Kidney (tissue), 22 donors: ENCODE data around the gene ANKLE1. TPM values are rescaled to one million over a fixed set of nuclear protein-coding genes. Genes with fewer than 3 reads are reported as not detected.
A peak's percentile ranks its signal among the peaks of the same experiment; 100 is the strongest.

Experiments
- DNase-seq, 5 donors: peaks; one replicate each; pipeline ENCODE4 v3.0.0-alpha.2; 2013 to 2020
- FAIRE-seq: peaks from 2 replicates; lab custom pipeline; 2012; peaks lifted over from hg19 to GRCh38; lab: Jason Lieb, UNC
- H3K27ac ChIP-seq, 2 donors: one replicate each; pipeline ENCODE4 v1.7.0; 2013; ENCODE audit warnings: low read depth in 2 of 2, low read length in 2 of 2, inconsistent platforms in 1 of 2
- H3K27me3 ChIP-seq: one replicate; pipeline ENCODE4 v1.7.1; 2013; ENCODE audit warnings: low read length, inconsistent platforms; ENCODE audit not compliant: control insufficient read depth, insufficient read depth
- H3K36me3 ChIP-seq, 3 donors: one replicate each; pipeline versions ENCODE4 v1.7.0 to v1.7.1; 2013; ENCODE audit warnings: low read length in 3 of 3, control low read depth in 1 of 3, inconsistent platforms in 1 of 3; ENCODE audit not compliant: insufficient read depth in 3 of 3, control insufficient read depth in 2 of 3
- H3K4me1 ChIP-seq, 3 donors: one replicate each; pipeline versions ENCODE4 v1.7.0 to v1.7.1; 2013; ENCODE audit warnings: low read length in 3 of 3, inconsistent platforms in 1 of 3, low read depth in 1 of 3; ENCODE audit not compliant: control insufficient read depth in 2 of 3, insufficient read depth in 2 of 3
- H3K4me3 ChIP-seq, 3 donors: one replicate each; pipeline versions ENCODE4 v1.7.0 to v1.8.1; 2013; ENCODE audit warnings: low read length in 3 of 3, control low read depth in 1 of 3, inconsistent platforms in 1 of 3
- H3K9ac ChIP-seq, 3 donors: one replicate each; pipeline versions ENCODE4 v1.7.0 to v1.7.1; 2013; ENCODE audit warnings: low read length in 3 of 3, control low read depth in 1 of 3, inconsistent platforms in 1 of 3
- H3K9me3 ChIP-seq, 3 donors: one replicate each; pipeline versions ENCODE4 v1.7.0 to v1.7.1; 2013; ENCODE audit warnings: low read length in 3 of 3, control low read depth in 1 of 3, inconsistent platforms in 1 of 3; ENCODE audit not compliant: control insufficient read depth in 2 of 3, insufficient read depth in 1 of 3
- intact Hi-C: fragments of 100-400 bp; cut with DNase I; formaldehyde crosslinking; loops from one replicate; pipeline ENCODE4 v1.11.1; 2022
- long read RNA-seq, 10 donors: library from polyadenylated mRNA in 1 of 10; unstranded in 1 of 10; transcript quantifications; one replicate each; pipeline ENCODE4 v2.0.0 and lab custom pipeline, GENCODE V29; 2021 to 2026
- polyA plus RNA-seq: library from polyadenylated mRNA; stranded (reverse); fragments of 350-450 nt; fragmentation: Illumina TruSeq; extraction: RNeasy Lipid Tissue Mini Kit (QIAGEN cat#74804); gene quantifications from one replicate; pipeline ENCODE4 v1.2.3, GENCODE V29; 2014; ENCODE audit warnings: low read depth, low replicate concordance; ENCODE audit not compliant: insufficient read depth
- total RNA-seq: library from RNA; stranded (reverse); fragmentation: NEBNext Ultra II Directional; extraction: Animal tissue kit (Norgen Biotek cat#: 25700); gene quantifications from one replicate; pipeline ENCODE4 v1.2.1, GENCODE V29; 2021
- TF ChIP-seq, protein P1 (sequence below): IDR thresholded peaks from 3 replicates; pipeline ENCODE4 v1.5.1; 2012; ENCODE audit warnings: mild to moderate bottlenecking, moderate library complexity, borderline replicate concordance; ENCODE audit not compliant: insufficient read depth; ENCODE audit errors: extremely low read depth
- donor health status: control.
- donor health status: control.
- donor health status: control.
- donor health status: control.
- donor health status: control.
- donor health status: DM: yes; HTN: yes; CAD: no.
- donor health status: Normal renal cell carcinoma (clear cell type).

ANKLE1 gene, protein sequence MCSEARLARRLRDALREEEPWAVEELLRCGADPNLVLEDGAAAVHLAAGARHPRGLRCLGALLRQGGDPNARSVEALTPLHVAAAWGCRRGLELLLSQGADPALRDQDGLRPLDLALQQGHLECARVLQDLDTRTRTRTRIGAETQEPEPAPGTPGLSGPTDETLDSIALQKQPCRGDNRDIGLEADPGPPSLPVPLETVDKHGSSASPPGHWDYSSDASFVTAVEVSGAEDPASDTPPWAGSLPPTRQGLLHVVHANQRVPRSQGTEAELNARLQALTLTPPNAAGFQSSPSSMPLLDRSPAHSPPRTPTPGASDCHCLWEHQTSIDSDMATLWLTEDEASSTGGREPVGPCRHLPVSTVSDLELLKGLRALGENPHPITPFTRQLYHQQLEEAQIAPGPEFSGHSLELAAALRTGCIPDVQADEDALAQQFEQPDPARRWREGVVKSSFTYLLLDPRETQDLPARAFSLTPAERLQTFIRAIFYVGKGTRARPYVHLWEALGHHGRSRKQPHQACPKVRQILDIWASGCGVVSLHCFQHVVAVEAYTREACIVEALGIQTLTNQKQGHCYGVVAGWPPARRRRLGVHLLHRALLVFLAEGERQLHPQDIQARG
- total RNA-seq (0.54 TPM), polyA plus RNA-seq (not detected)
- long read RNA-seq, donor 1 = 0 reads
- long read RNA-seq, donor 2 = 0 reads
- long read RNA-seq, donor 3 = 0 reads
- long read RNA-seq, donor 4 = 0 reads
- long read RNA-seq, donor 5 = 0 reads
- long read RNA-seq, donor 6 = 0 reads
- long read RNA-seq, donor 7 = 0 reads
- long read RNA-seq, donor 8 = 0 reads
- long read RNA-seq, donor 9 = 0 reads
- long read RNA-seq, donor 10, partial matches to known transcripts = 0 of 1 reads
- long read RNA-seq, donor 10, other reads (novel, unspliced or antisense) = 0 of 1 reads

DNA sequence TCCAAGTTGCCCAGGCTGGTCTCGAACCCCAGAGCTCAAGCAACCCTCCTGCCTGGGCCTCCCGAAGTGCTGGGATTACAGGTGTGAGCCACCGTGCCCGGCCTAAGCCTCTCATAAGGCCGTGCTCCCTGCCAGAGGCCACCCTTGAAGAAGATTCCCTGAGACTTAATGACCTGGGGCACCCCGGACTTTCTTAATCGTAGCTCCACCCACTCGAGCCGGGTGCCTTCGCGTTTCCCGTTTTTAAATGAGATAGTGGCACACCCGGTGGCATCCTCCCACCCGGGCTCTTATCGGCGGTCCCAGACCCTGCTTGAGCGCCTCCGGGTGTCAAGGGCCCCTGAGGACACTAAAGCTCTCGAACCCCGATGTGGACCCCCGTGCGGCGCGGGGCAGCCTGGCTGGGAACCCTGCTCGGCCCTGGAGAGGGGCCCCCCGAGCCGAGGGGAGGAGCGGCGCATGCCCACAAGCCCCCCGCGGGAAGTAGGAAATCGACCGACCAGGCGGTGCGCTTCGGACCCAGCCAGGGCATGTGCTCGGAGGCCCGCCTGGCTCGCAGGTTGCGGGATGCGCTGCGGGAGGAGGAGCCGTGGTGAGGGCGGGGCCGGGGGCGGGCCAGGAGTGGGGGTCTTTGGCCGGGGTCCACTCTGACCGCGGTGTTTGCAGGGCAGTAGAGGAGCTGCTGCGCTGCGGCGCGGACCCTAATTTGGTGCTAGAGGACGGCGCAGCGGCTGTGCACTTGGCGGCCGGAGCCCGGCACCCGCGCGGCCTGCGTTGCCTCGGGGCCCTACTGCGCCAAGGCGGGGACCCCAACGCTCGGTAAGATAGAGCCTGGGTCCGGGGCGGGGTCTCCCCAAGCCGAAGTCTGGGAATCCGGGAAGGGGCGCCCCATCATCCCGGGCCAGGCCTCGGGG is at the start of gene ANKLE1:
Gene ANKLE1, plus strand, starts transcription at position 511 of the 914 bp plus-strand sequence. Its CDS starts 20 bp downstream, at position 531.
- intact Hi-C loops = loop anchor here (10.0 kb wide), 1 partner anchor 217 kb away; no protein-coding TSS in a partner anchor
- H3K9ac ChIP-seq = peak within 1 kb of the TSS in 1 of 3 donors; percentile 48
- peaks cover 0 to 4% (median 0%) of the 10 kb centered on the region in 3 donors for H3K4me1 ChIP-seq
- H3K9me3 ChIP-seq = no peaks in the 10 kb centered on the region
- no peak for FAIRE-seq
- H3K4me3 ChIP-seq = peak within 1 kb of the TSS in 1 of 3 donors; percentile 18
- TF ChIP-seq, protein P1, sequence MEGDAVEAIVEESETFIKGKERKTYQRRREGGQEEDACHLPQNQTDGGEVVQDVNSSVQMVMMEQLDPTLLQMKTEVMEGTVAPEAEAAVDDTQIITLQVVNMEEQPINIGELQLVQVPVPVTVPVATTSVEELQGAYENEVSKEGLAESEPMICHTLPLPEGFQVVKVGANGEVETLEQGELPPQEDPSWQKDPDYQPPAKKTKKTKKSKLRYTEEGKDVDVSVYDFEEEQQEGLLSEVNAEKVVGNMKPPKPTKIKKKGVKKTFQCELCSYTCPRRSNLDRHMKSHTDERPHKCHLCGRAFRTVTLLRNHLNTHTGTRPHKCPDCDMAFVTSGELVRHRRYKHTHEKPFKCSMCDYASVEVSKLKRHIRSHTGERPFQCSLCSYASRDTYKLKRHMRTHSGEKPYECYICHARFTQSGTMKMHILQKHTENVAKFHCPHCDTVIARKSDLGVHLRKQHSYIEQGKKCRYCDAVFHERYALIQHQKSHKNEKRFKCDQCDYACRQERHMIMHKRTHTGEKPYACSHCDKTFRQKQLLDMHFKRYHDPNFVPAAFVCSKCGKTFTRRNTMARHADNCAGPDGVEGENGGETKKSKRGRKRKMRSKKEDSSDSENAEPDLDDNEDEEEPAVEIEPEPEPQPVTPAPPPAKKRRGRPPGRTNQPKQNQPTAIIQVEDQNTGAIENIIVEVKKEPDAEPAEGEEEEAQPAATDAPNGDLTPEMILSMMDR = no peak
- H3K27ac ChIP-seq = no peak within 1 kb of the TSS
- H3K27me3 ChIP-seq = peaks cover 2% of the 10 kb centered on the region
- peaks cover 0 to 4% (median 3%) of the 10 kb centered on the region in 3 donors for H3K36me3 ChIP-seq
- peak; percentile 44 to 80 (median 55) for DNase-seq

DNA sequence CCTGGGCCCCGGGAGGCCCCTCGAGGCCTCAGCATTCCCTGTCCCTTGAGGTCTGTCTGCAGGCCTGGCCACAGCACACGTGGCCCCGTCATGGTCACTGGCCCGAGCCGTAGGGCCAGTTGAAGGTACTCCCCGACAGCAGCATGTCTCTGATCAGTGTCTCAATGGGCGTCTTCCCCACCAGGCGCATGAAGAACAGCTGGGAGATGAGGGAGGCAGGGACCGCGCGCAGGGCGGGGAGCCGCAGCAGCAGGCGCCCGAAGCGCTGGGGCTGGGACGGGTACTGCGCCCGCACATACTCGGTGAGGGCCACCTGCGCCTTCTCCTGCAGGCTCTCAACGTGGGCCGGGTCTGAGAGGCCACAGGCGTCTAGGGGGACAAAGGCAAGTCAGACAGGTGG is 49.4 kb upstream of the ANKLE1 start:
- FAIRE-seq = no peak
- intact Hi-C loops = no loop called here
- Histone ChIP-seq H3K9ac (no peak overlapping the region), H3K9me3 (no peaks in the 10 kb centered on the region), H3K4me3 (no peak overlapping the region), H3K4me1 (peaks cover 0 to 15% (median 6%) of the 10 kb centered on the region in 3 donors), H3K36me3 (peaks cover 0 to 8% (median 2%) of the 10 kb centered on the region in 3 donors), H3K27me3 (no peaks in the 10 kb centered on the region), H3K27ac (no peak overlapping the region)
- DNase-seq = peak in 1 of 5 donors; percentile 65
- TF ChIP-seq, protein P1 = no peak

DNA sequence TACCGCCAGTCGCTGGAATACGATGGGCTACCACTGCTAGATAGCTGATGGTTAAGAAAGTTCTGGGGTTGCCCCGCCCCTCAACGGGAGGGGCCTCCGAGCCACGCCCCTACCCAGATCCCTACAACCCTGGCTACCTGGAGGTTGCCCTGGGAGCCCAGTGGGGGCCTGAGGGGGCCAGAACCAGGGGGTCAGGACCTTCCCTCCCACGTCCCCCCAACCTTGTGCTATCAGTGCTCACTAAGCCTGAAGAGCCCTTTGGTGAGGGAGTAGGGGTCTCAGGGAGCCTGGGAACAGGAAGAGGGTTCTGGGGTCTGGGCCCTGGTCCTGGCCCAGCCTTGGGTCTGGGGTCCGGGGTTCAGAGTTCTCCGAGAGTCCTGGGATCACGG is 46.8 kb upstream of the ANKLE1 start:
- Histone ChIP-seq H3K36me3 (peaks cover 0 to 14% (median 5%) of the 10 kb centered on the region in 3 donors), H3K27me3 (no peaks in the 10 kb centered on the region), H3K9me3 (no peaks in the 10 kb centered on the region), H3K9ac (peak overlapping the region in 1 of 3 donors; percentile 26), H3K4me3 (peak overlapping the region in 2 of 3 donors; percentile 7 to 29), H3K27ac (no peak overlapping the region), H3K4me1 (peaks cover 0 to 16% (median 6%) of the 10 kb centered on the region in 3 donors)
- TF ChIP-seq, protein P1 = no peak
- FAIRE-seq (no peak), DNase-seq (peak in 4 of 5 donors; percentile 31 to 77 (median 54))
- intact Hi-C loops = no loop called here
